Neural cell (in vitro differentiated cells): ENCODE data around the gene PSG2.
"Not testable (repeated sequence)": the region's sequence is repeated elsewhere in the genome, so short reads cannot be mapped to it uniquely, and the experiment has no call there.

Source experiments
- CTCF ChIP-seq: fragments of 450-650 bp; IDR thresholded peaks from 2 replicates; pipeline ENCODE4 v1.5.1; 2014; ENCODE audit warnings: antibody characterized with exemption, mild to moderate bottlenecking, moderate library complexity; ENCODE audit not compliant: poor library complexity, severe bottlenecking
- EP300 ChIP-seq: fragments of 450-650 bp; conservative IDR thresholded peaks from 2 replicates; pipeline ENCODE4 v1.6.1; 2014; ENCODE audit warnings: antibody characterized with exemption, mild to moderate bottlenecking, moderate library complexity; ENCODE audit not compliant: poor library complexity, severe bottlenecking
- EZH2 ChIP-seq: fragments of 200-600, 300-800 bp; shearing (Covaris generic), sonication (generic); IDR thresholded peaks from 2 replicates; pipeline ENCODE4 v1.6.1; 2014; ENCODE audit warnings: antibody characterized with exemption, low read length, borderline replicate concordance, mild to moderate bottlenecking; ENCODE audit not compliant: insufficient read depth, poor library complexity, severe bottlenecking
- MXI1 ChIP-seq: fragments of 450-650 bp; conservative IDR thresholded peaks from 2 replicates; pipeline ENCODE4 v1.6.1; 2014; ENCODE audit warnings: antibody characterized with exemption, mild to moderate bottlenecking; ENCODE audit not compliant: poor library complexity, severe bottlenecking
- POLR2AphosphoS5 ChIP-seq: IDR thresholded peaks from 2 replicates; pipeline ENCODE4 v1.6.1; 2012
- RAD21 ChIP-seq: fragments of 450-650 bp; conservative IDR thresholded peaks from 2 replicates; pipeline ENCODE4 v1.6.1; 2014; ENCODE audit warnings: antibody characterized with exemption, mild to moderate bottlenecking, moderate library complexity
- SMC3 ChIP-seq: fragments of 450-650 bp; conservative IDR thresholded peaks from 2 replicates; pipeline ENCODE4 v1.6.1; 2014; ENCODE audit warnings: antibody characterized with exemption, mild to moderate bottlenecking, moderate library complexity; ENCODE audit not compliant: poor library complexity
- TAF1 ChIP-seq: IDR thresholded peaks from 2 replicates; pipeline ENCODE4 v1.6.1; 2012; ENCODE audit warnings: low read depth
- TF ChIP-seq, protein P1 (sequence below): IDR thresholded peaks from 2 replicates; pipeline ENCODE4 v1.6.1; 2012; ENCODE audit warnings: borderline replicate concordance

- TF ChIP-seq POLR2AphosphoS5, CTCF, RAD21, EZH2, EP300, TAF1, MXI1, SMC3: not testable (repeated sequence)
- TF ChIP-seq, protein P1, sequence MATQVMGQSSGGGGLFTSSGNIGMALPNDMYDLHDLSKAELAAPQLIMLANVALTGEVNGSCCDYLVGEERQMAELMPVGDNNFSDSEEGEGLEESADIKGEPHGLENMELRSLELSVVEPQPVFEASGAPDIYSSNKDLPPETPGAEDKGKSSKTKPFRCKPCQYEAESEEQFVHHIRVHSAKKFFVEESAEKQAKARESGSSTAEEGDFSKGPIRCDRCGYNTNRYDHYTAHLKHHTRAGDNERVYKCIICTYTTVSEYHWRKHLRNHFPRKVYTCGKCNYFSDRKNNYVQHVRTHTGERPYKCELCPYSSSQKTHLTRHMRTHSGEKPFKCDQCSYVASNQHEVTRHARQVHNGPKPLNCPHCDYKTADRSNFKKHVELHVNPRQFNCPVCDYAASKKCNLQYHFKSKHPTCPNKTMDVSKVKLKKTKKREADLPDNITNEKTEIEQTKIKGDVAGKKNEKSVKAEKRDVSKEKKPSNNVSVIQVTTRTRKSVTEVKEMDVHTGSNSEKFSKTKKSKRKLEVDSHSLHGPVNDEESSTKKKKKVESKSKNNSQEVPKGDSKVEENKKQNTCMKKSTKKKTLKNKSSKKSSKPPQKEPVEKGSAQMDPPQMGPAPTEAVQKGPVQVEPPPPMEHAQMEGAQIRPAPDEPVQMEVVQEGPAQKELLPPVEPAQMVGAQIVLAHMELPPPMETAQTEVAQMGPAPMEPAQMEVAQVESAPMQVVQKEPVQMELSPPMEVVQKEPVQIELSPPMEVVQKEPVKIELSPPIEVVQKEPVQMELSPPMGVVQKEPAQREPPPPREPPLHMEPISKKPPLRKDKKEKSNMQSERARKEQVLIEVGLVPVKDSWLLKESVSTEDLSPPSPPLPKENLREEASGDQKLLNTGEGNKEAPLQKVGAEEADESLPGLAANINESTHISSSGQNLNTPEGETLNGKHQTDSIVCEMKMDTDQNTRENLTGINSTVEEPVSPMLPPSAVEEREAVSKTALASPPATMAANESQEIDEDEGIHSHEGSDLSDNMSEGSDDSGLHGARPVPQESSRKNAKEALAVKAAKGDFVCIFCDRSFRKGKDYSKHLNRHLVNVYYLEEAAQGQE: not testable (repeated sequence)
Measured at GRCh38 chr19:43116421-43116820, 33.9 kb upstream of the PSG2 start.
